ENCODE data around the gene AGPAT4.

- TF ChIP-seq GATA2 (IDR thresholded peaks at IDR 0.05; ENCODE audit: low read depth, low read length), result no peak
- no peak for TF ChIP-seq GATA3 (IDR thresholded peaks at IDR 0.05; ENCODE audit: low read depth, low read length)
Observed at GRCh38 chr6:161227004-161227960, 46.6 kb downstream of the AGPAT4 start.
